ENCODE data around the gene VPREB1. TPM values are rescaled to one million over a fixed set of nuclear protein-coding genes. Genes with fewer than 3 reads are reported as not detected.

Gene VPREB1
- total RNA-seq, result not detected

DNA sequence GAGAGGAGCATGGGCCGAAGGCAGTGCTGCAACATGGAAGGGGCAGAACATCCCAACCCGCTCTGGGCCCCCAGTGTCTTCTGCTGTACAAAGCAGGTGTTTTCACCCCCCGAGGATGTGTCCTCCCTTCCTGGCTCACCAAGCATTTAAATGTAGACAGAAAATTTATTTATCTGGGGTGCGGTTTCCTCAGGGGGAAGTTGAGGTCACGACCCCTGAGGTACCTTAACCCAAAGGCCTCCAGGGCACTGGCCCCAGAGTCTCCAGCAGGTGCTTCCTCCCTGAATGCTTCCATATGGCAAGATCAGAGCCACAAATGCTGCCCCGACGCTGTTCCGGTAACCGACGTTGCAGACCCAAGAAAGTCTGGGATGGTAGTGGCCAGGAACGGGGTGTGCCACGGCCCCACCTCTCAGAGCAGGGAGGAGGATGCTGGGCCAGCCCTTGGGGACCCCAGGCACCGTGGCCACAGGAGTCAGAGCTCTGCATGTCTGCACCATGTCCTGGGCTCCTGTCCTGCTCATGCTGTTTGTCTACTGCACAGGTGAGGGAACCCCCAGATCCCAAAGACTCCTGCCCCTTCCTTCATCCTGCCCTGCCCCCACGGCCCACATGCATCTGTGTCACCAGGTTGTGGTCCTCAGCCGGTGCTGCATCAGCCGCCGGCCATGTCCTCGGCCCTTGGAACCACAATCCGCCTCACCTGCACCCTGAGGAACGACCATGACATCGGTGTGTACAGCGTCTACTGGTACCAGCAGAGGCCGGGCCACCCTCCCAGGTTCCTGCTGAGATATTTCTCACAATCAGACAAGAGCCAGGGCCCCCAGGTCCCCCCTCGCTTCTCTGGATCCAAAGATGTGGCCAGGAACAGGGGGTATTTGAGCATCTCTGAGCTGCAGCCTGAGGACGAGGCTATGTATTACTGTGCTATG, at the start of gene VPREB1:
Gene VPREB1, plus strand, starts transcription at position 471 of the 935 bp plus-strand sequence. Its CDS starts 28 bp downstream, at position 499.
- Histone ChIP-seq H3K4me1 (no peaks in the 10 kb centered on the region), H3K4me3 (no peak within 1 kb of the TSS), H3K27ac (no peak within 1 kb of the TSS), H3K27me3 (no peaks in the 10 kb centered on the region), H3K9me3 (no peaks in the 10 kb centered on the region), H3K36me3 (no peaks in the 10 kb centered on the region)
- TF ChIP-seq POLR2AphosphoS5 (IDR thresholded peaks at IDR 0.05), result no peak
- no peak for TF ChIP-seq EP300 (IDR thresholded peaks at IDR 0.05; ENCODE audit: low read depth)
- no peak for TF ChIP-seq CTCF (IDR thresholded peaks at IDR 0.05)
- TF ChIP-seq POLR2A (IDR thresholded peaks at IDR 0.05), result no peak
- DNase-seq, result no peak
- in situ Hi-C loops (cut with MboI; ENCODE audit: low pct_ligation_motif_present in 1 of 4, low pct_unique_long_range_greater_than_20kb in 1 of 4, low sequenced_read_pairs in 3 of 4) (loop anchor here in 1 of 4 donors (25.0 kb wide), 1 partner anchor 93 kb away; no protein-coding TSS in a partner anchor), intact Hi-C loops (cut with DNase I; ENCODE audit: low total_unique reads) (no loop called here)
- WGBS, 2 donors (ENCODE audit: low coverage in 1 of 2), result 72% methylated on average over 20 of the region's 25 CpGs; no CpG with 5 or more reads in 1 of the 2 donors

DNA sequence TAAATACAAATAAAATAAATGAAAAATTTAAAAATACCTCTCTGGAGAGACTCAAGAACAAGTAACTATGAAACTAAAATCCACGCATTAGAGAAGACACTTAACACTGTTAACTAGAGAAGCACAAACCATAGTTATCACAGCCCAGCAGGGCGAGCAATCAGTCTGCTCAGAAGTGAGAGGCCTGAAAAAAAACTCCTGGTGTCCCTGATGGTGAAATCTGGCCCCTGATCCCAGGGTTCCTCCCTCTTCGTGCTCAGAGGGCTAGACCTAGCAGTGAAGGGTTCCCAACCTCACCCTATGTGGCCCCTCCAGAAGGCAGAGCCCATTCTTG, 49.7 kb upstream of the VPREB1 start:
- intact Hi-C loops (cut with DNase I; ENCODE audit: low total_unique reads) (no loop called here), in situ Hi-C loops (cut with MboI; ENCODE audit: low pct_ligation_motif_present in 1 of 4, low pct_unique_long_range_greater_than_20kb in 1 of 4, low sequenced_read_pairs in 3 of 4) (no loop called here)
- H3K4me1 ChIP-seq, result no peaks in the 10 kb centered on the region
- H3K4me3 ChIP-seq, result no peak overlapping the region
- peaks cover 6% of the 10 kb centered on the region for H3K27me3 ChIP-seq
- no peaks in the 10 kb centered on the region for H3K36me3 ChIP-seq
- H3K27ac ChIP-seq, result no peak overlapping the region
- WGBS, 2 donors (ENCODE audit: low coverage in 1 of 2), result 46 to 67% methylated on average over 1 to 3 of the region's 3 CpGs
- H3K9me3 ChIP-seq, result no peaks in the 10 kb centered on the region
- TF ChIP-seq POLR2A (IDR thresholded peaks at IDR 0.05) (no peak), EP300 (IDR thresholded peaks at IDR 0.05; ENCODE audit: low read depth) (no peak), CTCF (IDR thresholded peaks at IDR 0.05) (no peak), POLR2AphosphoS5 (IDR thresholded peaks at IDR 0.05) (no peak)
- DNase-seq, result no peak

DNA sequence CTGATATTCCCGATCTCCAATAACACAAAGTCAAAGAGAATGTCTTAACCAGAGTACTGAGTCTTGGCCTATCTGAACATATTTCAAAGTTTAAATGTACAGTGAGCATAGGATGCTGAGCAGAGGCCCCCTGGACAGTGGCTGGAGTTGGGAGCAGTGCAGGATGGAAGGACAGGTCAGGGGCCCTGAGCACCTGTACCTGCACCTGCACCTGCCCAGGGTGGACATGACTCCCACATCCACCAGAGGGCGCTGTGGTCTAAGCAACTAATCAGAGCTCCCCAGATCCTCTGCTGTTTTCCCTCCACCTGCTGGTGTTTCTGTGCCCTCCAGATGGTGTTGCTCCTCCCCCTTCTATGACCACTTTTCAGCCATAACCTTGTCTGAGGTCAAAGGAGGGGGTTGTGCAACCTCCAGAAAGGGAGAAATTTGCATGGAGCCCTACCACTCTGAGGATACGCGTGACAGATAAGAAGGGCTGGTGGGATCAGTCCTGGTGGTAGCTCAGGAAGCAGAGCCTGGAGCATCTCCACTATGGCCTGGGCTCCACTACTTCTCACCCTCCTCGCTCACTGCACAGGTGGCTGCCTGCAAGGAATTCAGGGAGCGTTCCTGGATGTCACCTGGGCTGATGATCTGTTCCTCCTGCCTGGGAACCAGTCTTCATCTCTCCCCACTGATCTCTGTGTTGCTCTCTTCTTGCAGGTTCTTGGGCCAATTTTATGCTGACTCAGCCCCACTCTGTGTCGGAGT, 49.1 kb upstream of the VPREB1 start:
- TF ChIP-seq EP300 (IDR thresholded peaks at IDR 0.05; ENCODE audit: low read depth) (no peak), POLR2AphosphoS5 (IDR thresholded peaks at IDR 0.05) (no peak), CTCF (IDR thresholded peaks at IDR 0.05) (peak; percentile 67 to 86 (median 73)), POLR2A (IDR thresholded peaks at IDR 0.05) (no peak)

DNA sequence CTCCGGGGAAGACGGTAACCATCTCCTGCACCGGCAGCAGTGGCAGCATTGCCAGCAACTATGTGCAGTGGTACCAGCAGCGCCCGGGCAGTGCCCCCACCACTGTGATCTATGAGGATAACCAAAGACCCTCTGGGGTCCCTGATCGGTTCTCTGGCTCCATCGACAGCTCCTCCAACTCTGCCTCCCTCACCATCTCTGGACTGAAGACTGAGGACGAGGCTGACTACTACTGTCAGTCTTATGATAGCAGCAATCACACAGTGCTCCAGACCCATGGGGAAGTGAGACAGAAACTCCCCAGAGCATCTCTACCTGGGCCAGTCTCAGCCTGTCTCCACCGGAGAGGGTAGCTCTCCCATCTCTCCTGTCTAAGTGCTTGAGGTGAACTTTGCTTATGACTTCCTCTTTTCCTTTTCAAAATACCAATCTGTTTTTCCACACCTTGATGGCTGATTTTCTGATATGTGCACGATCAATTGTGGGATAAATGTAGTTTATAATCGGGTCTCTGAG, 48.5 kb upstream of the VPREB1 start:
- peak; percentile 21 for DNase-seq
- WGBS, 2 donors (ENCODE audit: low coverage in 1 of 2), result 84% methylated on average over 11 of the region's 11 CpGs; no CpG with 5 or more reads in 1 of the 2 donors
- TF ChIP-seq CTCF (IDR thresholded peaks at IDR 0.05), result no peak
- no peak for TF ChIP-seq POLR2A (IDR thresholded peaks at IDR 0.05)
- TF ChIP-seq EP300 (IDR thresholded peaks at IDR 0.05; ENCODE audit: low read depth), result no peak
- TF ChIP-seq POLR2AphosphoS5 (IDR thresholded peaks at IDR 0.05), result no peak

More for the DNA sequence above, 49.1 kb upstream of the VPREB1 start:
- H3K27ac ChIP-seq, result peak overlapping the region in 1 of 4 donors; percentile 60
- H3K4me1 ChIP-seq, result no peaks in the 10 kb centered on the region
- no peaks in the 10 kb centered on the region for H3K36me3 ChIP-seq
- no peak overlapping the region for H3K4me3 ChIP-seq
- intact Hi-C loops (cut with DNase I; ENCODE audit: low total_unique reads), result no loop called here
- no peaks in the 10 kb centered on the region for H3K9me3 ChIP-seq
- 64 to 69% methylated on average over 4 to 7 of the region's 7 CpGs for WGBS, 2 donors (ENCODE audit: low coverage in 1 of 2)
- DNase-seq, result peak; percentile 87
- peaks cover 6% of the 10 kb centered on the region for H3K27me3 ChIP-seq
- in situ Hi-C loops (cut with MboI; ENCODE audit: low pct_ligation_motif_present in 1 of 4, low pct_unique_long_range_greater_than_20kb in 1 of 4, low sequenced_read_pairs in 3 of 4), result no loop called here

More for the DNA sequence above, 48.5 kb upstream of the VPREB1 start:
- in situ Hi-C loops (cut with MboI; ENCODE audit: low pct_ligation_motif_present in 1 of 4, low pct_unique_long_range_greater_than_20kb in 1 of 4, low sequenced_read_pairs in 3 of 4), result no loop called here
- peaks cover 6% of the 10 kb centered on the region for H3K27me3 ChIP-seq
- H3K9me3 ChIP-seq, result no peaks in the 10 kb centered on the region
- H3K4me1 ChIP-seq, result no peaks in the 10 kb centered on the region
- H3K27ac ChIP-seq, result peak overlapping the region in 1 of 4 donors; percentile 60
- no peaks in the 10 kb centered on the region for H3K36me3 ChIP-seq
- intact Hi-C loops (cut with DNase I; ENCODE audit: low total_unique reads), result no loop called here
- no peak overlapping the region for H3K4me3 ChIP-seq

Data from transverse colon (tissue), 4 donors.